Measurements from ENCODE around the gene ALG9. TPM values are rescaled to one million over a fixed set of nuclear protein-coding genes. Genes with fewer than 3 reads are reported as not detected.
A peak's percentile ranks its signal among the peaks of the same experiment; 100 is the strongest.

ALG9 gene

DNA sequence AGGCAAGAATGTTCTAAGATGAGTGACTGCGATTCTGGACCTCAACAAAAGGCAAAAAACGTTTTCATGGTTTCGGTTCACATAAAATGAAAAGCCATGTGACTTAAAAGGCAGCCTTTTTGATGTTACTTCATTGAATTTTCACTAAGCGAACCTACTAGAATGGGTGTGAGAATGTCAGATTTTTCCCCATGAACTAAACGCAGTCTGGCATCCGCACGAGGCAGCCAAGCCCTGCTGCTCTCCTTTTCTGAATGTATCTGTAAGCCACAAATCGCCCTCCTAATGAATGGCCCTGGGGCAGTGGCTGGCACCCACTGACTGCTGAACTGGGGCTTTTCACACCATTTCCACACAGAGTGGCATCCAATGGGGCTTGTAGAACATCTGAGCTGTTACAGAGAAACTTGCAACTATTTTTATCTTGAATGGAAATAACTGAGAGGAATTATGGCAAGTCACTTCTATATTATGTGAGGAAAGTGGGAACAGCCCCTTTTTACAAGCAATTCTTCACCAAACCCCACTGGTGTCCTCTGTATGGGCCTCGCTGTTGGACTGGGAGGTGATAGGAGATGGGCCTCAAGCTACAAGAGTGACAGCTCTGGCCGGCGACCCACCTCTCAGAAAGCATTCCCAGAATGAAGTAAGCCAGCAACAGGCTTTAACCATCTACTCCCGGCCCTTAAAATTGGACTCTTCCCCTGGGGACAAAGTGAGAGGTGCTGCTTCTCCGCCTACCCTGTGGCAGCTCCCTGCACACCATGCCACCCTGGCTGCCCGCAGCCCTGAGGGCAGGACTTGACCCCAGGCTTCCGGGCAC, 134.5 kb downstream of the ALG9 start:
- Histone ChIP-seq H3K4me1 (ENCODE audit: control insufficient read depth, insufficient read depth, low read length) (peaks cover 64% of the 10 kb centered on the region), H3K9ac (ENCODE audit: low read depth, low read length) (peak overlapping the region; percentile 91)

More for the DNA sequence above, 134.5 kb downstream of the ALG9 start:
- H3K4me2 ChIP-seq (ENCODE audit: low read length), result peak overlapping the region; percentile 66
- H3K36me3 ChIP-seq (ENCODE audit: insufficient read depth, low read length), result peaks cover 23% of the 10 kb centered on the region
- no peaks in the 10 kb centered on the region for H3K9me3 ChIP-seq (replicated peaks; ENCODE audit: low read length)
- peak overlapping the region; percentile 45 for H3K4me3 ChIP-seq (ENCODE audit: low read length)
- H3K27me3 ChIP-seq (ENCODE audit: control insufficient read depth, insufficient read depth, low read length), result no peaks in the 10 kb centered on the region

Small RNA genes within 50 kb of the gene (small RNA-seq; reads per million reads assigned to genes)
- not detected for gene GNG5P3
- not detected for gene RPL37AP8
